Activated T-cell treated with anti-CD3 and anti-CD28 coated beads for 48 hours (primary cell): ENCODE measurements around the gene STRAP.
"Not testable (repeated sequence)": the region's sequence is repeated elsewhere in the genome, so short reads cannot be mapped to it uniquely, and the experiment has no call there.

Experiments
- DNase-seq: peaks from one replicate; pipeline ENCODE4 v3.0.0-alpha.2; 2020; ENCODE audit warnings: low read depth

STRAP gene

DNA sequence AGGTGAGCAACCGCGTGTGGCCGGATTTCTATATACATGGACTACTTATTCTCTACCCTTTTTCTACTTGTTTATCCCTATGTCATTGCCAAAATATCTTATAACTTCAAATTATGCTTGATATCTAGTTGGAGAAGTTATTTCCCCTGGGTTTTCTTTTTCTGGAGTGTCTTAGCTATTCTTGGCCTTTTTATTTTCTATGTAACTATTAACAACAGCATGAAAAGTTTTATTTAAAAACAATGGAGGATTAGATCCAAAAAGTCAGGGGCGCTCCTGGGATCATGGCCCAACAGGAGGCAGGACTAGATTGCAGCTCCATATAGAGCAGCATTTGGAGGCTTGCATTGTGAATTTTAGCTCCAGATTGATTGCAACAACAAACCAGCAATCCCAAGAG lies 8.6 kb upstream of the STRAP start:
- no peak for DNase-seq

DNA sequence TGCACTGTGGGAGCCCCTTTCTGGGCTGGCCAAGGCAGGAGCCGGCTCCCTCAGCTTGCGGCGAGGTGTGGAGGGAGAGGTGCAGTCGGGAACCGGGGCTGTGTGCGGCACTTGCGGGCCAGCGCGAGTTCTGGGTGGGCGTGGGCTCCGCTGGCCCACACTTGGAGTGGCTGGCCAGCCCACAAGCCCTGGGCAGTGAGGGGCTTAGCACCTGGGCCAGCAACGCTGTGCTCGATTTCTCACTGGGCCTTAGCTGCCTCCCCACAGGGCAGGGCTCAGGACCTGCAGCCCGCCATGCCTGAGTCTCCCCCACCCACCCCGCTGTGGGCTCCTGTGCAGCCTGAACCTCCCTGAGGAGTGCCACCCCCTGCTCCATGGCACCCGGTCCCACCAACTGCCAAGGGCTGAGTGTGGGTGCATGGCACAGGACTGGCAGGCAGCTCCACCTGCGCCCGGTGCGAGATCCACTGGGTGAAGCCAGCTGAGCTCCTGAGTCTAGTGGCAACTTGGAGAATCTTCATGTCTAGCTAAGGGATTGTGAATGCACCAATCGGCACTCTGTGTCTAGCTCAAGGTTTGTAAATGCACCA lies 7.5 kb upstream of the STRAP start:
- not testable (repeated sequence) for DNase-seq

DNA sequence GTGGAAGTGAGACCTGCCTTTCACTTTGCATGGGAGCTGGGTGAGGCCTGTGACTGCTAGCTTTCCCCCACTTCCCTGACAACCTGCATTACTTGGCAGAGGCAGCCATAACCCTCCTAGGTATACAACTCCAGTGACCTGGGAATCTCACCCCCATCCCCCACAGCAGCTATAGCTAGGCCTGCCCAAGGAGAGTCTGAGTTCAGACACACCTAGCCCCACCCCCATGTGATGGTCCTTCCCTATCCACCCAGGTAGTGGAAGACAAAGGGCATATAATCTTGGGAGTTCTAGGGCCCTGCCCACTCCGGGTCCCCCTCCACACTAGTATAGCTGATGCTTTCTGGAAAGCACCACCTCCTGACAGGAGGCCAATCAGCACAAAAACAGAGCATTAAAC lies 6.3 kb upstream of the STRAP start:
- no peak for DNase-seq

DNA sequence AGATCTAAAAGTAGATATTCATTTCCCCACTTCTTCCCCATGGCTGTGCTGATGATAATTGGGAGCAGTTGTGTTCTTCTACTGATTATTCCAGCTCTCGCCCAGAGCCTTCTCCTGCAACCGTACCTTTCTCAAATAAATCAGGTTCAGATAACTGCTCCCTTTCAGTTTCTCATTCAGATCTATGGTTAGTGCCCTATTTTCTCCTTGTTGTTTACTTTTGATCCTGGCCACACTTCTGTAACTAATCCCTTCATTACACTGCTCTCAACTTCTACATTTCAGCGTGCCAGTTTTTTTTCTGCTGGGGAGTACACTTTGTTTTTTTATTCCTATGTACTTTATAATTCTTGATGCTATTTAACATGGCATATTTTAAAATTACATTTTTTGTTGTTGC lies 2.8 kb upstream of the STRAP start:
- DNase-seq = no peak

DNA sequence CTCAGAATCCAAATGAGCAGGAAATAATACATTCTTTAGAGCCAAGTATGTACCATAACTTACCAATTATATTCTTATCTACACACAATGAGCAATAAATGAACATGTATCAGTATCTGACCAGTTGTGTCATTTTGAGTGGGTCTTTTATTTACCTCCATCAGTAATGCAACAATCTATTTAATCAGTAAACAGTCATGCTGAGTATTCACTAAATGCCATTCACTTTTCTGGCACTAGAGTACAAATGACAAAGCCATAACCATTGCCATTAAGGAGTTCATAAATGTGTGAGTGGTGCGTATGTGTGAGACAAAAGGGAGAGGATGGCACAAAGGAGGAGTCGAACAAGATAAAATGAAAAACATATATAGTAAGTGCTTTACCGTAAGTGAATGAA lies 1.5 kb upstream of the STRAP start:
- no peak for DNase-seq

DNA sequence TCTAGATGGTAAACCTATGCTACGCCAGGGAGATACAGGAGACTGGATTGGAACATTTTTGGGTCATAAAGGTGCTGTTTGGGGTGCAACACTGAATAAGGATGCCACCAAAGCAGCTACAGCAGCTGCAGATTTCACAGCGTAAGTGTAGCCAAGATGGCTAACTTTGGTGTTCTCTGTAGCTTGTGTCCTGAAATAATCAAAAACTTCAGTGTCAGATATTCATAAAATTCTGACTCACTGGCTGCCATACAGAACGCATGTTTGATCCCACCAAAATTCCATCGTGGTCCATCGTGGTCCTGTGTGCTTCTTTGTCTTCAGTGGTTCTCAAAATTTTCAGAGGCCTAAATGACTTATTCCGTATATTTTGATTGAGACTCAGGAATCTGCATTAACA lies 1.3 kb downstream of the STRAP start:
- DNase-seq = no peak

DNA sequence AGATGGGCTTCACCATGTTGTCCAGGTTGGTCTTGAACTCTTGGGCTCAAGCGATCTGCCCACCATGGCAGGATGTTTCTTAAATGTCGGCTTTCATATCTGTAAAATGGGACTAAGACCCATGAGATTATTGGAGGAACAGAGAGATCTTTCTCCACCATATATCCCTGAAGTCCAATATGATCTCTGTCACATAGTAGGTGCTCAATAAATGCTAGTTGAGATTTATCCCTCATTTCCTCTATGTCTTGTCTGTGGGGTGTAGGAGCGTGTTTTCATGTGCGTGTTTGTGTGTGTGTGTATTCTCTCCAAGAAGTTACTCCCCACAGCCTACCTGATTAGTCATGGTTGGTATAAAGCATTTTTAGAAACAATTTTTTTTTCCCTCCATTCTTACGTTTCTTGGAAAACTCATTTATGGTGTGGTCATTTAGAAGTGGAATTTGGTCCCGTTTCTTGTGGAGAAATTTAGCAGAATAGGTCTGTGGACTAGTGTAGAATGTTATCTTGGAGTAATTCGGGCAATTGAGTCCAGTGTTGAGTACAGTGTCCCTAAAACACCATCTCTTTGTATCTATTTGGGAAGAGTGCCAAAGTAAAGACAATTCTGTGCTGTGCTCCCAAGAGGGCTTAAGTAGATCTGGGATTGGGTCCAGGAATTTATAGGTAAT lies 4.3 kb downstream of the STRAP start:
- DNase-seq = no peak

DNA sequence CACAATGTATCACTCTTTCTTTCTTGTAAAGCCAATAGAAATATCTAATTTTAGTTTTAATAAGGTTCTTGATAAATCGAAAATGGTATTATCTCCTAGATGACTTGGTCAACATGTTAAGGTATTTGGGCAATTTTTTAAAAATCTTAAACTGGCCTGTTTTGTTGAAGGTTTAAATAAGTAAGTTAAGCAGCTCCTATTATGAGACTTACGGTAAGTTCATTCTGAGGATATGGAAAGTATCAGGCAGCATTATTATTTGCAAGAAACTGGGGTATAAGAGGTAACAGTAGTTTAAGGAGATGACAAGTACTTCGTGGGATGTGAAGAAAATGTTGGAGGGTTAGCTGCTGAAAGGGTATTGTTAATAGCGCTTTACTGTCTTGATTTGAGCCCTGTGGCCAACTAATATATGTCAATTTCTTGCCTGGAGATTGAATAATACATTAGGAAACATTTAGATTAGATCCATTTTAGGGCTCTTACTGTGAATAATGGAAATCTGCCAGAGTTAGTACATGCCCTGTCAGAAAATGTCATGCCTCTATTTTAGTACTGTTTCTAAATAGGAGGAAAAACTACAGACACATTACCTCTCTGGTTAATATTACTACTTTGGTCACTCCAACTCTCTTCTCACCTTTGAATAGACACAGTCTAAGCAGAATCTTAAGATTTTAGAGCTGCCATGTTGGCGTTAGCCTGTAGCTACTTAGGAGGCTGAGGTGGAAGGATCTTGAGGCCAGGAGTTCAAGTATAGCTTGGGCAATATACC lies 5.0 kb downstream of the STRAP start:
- no peak for DNase-seq

DNA sequence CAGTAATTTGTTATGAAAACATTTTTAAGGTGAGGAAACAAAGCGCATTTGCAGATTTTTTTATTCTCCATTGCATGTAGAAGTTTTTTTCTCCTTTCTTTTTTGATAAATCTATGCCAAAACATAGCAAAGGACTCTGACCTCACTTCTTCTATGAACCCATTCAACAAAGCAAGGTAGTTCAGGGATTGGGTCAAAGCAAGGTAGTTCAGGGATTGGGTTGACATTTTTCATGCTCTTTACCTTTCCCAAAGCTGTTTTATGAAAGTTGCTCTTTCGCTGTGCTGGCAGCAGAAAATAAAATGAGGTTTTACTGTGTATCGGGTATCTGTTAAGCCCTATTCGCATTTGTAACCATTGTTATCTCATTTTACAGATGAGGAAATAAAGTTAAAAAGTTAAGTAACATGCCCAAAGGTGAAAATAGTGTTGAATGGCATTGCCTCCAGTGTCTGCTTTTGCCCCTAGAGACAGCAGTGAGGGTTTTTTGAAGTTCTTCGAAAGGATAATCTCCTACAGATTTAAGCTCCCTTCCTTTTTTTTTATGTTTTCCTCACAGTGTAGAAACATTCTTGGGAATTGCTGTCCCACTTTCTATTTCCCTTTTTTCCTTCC lies 10.6 kb downstream of the STRAP start:
- no peak for DNase-seq

DNA sequence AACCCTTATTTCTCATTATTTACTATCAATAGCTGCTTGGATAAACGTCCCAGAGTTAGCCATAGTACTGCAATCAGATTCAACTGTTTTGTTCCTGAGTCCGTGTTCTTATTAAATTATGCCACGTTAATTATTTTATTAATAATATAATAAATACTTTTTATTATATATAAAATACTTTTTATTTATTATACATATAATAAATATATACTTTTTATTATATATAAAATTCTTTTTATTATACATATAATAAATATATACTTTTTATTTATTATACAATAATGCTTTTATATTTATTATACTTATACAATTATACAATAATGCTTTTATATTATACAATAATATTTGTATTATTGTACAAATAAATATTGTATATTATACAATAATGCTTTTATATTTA lies 11.1 kb downstream of the STRAP start:
- DNase-seq = no peak

DNA sequence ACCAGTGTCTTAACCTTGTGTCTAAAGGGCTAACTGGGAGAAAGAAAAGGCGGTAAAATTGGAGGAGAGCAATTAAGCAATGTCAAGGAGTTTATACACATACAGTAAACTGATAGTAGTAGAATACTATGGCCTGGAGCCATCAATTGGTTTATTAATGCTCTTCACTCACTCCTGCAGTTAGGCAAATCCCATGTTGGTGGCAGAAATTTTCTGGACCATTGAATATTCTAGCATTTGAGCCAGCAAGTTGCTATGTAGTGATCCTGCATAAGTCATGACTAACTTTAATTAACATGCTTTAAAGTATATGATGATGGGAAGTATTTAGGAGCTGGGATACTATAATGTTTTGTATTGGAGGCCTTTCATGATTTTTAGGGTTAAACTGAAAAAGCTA lies 14.7 kb downstream of the STRAP start:
- no peak for DNase-seq

DNA sequence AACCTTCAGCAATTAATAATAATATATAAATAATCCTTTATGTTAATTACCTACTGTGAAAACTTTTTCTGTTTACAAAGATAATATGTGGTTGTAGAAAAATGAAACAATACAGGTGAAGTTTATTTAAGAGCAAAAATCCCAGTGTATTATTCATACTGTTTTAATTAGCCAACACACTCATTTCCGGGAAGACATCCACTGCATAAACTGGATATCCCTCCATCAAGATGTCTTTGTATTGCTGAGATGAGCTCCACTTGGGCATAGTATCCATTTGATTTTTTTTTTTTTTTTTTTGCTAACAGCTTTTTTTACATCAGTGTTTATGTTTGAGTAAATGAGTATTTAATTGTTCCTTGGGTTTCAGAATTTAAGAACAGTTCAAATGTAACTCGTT lies 15.2 kb downstream of the STRAP start:
- DNase-seq = no peak

DNA sequence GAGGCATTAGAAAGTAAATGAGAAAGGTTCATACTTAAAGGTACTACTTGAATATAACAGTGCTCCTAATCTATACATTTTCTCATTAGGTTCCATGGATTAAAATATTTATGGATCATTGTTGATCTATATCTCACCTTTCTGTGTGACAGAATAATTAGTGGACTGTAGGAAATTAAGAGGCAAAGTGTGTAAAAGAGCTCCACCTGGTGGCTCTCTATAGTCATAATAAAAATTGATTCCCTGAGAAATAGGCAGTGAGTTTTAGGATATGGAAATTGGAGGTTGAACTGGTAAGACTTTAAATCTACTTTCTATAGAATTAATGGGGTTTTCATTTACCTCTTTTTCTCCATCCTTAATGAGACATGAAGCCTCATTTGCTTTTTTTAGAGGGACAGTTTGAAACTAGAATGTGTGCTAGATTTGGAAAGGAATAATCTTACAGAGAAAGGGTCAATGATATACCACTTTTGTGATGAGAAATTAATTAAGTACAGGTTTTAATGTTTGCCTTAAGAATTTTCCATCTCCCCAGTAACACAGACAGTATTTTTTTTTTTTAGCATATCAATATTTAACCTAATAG lies 17.2 kb downstream of the STRAP start:
- no peak for DNase-seq

DNA sequence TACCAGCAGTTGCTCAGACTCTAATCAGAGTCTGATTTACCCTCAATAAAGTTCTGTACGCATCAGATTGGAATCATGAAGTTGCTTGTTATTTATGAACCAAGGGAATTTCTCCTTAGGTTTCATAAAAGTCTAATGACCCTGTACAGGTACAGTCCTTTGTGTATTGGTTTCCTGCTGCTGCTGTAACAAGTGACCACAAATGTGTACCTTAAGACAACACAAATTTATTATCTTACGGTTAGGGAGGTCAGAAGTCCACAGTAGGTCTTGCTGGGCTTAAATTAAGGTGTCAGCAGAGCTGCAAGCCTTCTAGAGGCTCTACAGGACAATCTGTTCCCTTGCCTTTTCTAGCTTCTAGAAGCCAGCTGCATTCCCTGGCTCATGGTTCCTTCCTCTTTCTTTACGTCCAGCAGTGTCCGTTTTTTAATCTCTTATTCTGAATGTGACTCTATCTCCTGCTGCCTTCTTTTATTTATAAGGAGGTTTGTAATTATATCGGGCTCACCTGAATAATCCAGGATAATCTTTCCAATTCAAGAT lies 22.3 kb downstream of the STRAP start:
- DNase-seq = no peak

DNA sequence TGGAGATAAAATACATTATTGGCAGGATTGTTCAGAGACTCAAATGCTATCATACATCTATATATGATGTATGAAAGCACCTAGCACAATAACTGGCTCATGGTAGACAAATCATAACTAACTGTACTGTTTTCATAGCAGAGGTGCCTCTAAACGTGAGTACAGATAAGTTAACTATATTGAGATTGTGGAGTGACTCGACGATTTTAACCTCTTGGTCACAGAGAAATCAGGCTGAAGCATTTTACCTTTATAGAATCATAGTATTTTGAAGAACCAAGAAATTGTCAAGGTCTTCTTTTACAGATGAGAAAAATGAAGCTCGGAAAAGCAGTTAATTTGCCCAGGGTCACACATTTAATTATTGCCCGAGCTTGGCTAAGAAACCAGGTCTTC lies 28.3 kb downstream of the STRAP start:
- DNase-seq = no peak

DNA sequence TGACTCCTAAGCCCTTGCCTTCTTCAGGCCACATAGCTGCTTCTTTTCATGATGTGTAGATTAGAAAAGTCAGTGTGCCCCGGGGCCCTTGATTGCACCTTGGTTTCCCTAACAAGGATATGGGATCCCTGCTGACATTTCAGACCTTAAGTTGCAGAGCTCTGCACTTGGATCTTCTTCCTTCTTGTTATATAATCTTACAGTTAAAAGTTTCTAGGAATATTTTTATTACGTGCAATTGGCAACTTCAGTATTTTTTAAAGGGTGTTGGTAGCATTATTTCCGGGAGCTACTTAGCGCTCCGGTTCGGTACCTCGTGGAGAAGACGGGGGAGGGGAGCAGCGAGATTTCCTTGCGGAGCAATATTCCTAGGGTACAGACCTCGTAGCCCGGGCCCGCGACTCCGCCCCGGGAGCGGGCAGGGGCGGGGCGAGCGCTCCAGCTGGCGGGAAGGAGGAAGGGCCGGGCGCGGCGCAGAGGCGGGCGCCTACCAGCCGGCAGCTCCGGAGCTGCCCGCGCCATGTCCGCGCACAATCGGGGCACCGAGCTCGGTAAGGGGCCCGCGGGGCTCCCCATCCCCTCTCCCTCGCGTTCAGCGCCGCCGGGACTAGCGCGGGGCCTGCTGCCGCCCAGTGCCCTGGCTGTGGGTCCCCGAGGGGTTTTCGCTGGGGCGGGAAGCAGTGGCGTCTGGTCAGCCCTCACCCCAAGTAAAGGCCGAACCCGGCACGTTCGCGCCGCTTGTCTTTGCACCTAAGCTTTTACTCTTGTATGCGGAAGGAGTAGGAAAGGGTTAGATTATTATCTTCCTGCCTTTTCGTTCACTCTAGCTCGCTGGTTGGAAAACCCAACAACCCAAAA lies 28.9 kb downstream of the STRAP start, which contains the start of gene DERA:
Gene DERA (plus strand): TSS at position 469 of the 858 bp plus-strand sequence. CDS start 52 bp downstream, at position 521.
- DNase-seq = peak; percentile 64

DNA sequence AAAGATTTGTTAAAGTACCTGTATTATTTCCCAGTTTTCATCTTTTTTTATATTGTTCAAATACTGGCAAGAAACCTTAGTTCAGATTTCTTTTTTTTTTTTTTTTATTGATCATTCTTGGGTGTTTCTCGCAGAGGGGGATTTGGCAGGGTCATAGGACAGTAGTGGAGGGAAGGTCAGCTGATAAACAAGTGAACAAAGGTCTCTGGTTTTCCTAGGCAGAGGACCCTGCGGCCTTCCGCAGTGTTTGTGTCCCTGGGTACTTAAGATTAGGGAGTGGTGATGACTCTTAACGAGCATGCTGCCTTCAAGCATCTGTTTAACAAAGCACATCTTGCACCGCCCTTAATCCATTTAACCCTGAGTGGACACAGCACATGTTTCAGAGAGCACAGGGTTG lies 29.7 kb downstream of the STRAP start:
- DNase-seq = not testable (repeated sequence)

DNA sequence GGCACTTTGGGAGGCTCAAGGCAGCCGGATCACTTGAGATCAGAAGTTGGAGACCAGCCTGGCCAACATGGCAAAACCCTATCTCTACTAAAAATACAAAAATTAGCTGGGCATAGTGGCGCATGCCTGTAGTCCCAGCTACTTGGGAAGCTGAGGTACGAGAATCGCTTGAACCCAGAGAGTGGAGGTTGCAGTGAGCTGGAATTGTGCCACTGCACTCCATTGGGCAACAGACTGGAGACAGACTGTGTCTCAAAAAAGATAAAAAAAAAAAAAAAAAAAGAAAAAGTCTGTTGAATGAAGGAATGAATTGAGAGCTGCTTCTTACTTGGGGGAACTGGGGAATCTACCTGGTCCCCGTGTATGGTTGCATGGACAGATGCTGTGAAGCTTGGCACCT lies 31.9 kb downstream of the STRAP start:
- not testable (repeated sequence) for DNase-seq

DNA sequence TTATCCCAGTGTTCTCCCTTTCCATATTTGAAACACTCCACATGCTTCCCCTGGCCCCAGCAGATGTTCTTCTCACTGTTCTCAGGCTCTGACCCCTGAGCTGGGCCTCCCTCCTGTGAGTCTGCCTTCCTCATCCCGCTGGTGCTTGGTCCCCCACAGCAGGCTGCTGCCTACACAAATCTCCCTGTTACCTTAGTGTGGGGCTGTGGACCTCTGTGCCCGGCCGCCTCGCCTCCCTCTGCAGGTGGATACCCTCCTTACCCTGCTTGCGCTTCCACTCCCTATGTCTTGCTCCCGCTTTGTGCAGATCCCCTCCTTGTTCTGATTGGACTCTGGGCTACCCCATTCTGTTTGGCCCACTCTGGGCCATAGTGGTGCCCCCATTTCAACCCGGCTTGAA lies 35.9 kb downstream of the STRAP start:
- DNase-seq = no peak

DNA sequence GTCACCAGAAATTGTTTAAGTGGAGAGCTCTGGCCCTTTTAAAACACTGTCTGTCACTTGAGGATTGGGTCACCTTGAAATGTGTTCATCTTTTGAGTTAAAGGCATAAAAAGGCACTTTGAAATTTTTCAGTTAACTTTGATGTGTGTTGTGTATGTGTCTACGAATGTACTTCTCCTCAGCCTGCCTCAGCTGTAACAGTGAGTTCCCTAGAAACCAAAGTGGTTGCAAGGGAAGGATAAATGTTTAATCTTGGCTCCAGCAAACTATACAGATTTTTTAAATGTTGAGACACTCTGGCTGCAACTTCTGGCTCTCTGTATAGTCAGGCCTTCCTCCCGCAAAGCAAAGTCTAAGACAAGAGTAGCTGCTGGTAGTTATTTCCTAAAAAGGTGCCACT lies 37.2 kb downstream of the STRAP start:
- no peak for DNase-seq

DNA sequence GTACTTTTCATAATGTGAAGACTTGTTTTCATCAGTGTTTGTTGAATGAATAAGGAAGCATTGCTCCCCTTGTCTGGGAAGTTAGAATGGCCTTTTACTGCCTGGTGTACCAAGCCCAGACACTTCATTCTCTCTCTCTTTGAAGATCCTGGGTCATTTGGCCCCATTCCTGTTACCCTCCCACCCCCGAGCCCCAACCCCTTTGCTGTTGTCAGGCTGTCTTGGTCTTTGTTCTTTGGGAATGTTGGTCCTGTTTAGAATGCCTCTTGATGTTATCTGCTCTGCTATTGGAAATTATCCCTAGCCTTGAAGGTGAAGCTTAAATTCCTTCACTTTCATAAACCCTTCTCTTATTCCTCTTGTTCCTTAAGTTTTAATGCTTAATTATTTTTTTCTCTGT lies 42.8 kb downstream of the STRAP start:
- no peak for DNase-seq
